NCI-H1105 treated with DMSO at 0.1 percent for 48 hours (cell line): Measurements from ENCODE around the gene DUT.

Source experiments
- DNase-seq: peaks from one replicate; lab custom pipeline; 2025; lab: John Stamatoyannopoulos, UW

The DUT gene

DNA sequence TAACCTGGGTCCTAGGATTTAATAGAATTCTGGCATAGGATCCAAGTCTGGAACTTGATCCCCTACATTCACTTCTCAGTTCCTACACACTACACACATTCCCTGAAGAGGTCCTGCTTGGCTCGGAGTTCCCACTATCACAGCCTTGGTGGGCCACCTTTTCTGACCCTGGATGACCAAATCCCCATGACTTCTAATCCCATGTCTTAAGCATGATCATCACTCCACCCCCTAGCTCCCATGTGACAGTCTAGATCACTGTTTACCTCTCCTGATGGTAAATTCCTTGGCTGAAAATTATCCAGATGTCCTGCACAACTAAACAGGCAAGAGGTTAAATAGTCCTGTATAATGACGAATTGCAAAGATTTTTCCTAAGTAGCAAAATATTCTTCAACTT is 40.3 kb downstream of the DUT start:
- no peak for DNase-seq

DNA sequence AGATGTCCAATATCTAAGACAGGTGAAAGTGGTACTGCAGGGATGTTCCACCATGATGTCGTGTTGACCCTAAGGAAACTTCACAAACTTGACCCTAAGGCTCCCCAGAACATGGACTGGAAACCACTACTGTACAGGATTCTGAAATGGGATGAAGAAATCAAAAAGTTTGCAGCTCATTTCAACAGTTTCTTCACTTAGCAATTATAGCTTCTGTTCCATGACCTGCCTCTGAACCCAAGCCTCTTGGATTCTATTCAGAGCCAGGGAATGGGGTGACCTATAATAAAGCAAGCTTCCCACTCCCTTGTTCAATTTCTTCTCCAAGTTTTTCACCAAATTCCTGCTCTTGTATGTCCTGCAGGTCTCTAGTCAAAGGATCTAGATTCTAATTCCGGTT is 40.7 kb downstream of the DUT start:
- no peak for DNase-seq

- DNase-seq = no peak
Observed at GRCh38 chr15:48373821-48374451, 42.7 kb downstream of the DUT start.

DNA sequence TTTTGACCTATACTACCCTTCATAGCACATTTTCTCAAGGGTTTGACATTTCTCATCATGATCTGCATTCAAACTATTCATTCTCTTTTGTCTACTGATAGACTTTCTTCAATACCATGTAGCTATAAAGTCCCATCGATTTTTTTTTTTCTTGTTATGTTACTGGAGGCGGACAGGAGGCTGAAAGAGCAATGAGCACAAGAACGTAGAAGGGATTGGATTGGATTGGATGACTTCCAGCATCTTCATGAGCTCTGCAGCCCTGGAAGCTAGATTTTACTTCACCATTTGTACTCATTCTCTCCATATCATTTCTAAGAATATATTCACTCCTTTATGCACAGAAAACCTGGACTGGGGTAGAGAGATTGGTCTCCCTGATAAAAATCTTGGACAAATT is 43.2 kb downstream of the DUT start:
- no peak for DNase-seq

- DNase-seq = no peak
Observed at GRCh38 chr15:48375767-48376166, 44.5 kb downstream of the DUT start.

DNA sequence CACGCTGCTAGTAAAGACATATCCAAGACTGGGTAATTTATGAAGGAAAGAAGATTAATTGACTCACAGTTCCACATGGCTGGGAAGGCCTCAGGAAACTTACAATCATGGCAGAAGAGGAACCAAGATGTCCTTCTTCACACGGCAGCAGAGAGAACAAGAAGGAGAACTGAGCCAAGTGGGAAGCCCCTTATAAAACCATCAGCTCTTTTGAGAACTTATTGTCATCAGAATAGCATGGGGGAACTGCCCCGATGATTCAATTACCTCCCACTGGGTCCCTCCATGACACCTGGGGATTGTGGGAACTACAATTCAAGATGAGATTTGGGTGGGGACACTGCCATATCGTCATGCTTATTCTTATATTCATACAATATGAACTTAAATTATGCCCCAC is 49.0 kb downstream of the DUT start:
- no peak for DNase-seq

DNA sequence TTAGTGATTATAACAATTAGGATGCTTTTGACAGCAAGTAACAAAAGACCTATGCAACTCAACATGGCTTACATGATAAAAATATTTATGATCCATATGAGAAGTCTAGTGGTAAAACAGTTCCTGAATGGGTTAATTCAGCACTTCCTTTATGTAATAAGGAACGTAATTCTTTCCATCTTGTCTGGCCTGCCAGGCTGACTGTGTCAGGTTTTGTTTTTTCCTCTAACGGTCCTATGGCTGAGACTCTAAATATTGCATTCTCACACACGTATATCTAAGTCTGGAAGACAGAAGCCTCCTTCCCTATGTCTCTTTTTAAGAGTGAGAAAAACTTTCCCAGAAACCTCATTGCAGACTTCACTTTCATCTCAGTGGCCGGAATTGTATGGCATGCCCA is 50.6 kb downstream of the DUT start:
- no peak for DNase-seq

DNA sequence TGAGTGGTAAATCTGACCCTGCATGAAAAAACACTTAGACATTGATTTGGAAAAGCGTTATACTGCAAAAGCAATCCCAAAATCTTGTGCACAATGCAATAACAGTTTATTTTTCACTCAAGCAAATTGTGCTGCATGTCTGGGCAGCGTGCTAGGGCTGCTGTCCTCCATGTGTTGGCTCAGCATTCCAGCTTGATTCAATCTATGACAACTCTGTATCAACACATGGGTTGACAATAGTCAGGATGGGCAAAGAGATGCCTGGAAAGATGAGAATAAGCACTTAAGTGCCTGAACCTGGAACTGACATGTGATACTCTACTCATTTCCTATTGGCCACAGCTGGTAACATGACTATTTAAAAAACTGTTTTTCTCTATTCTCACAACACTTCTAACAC is 51.8 kb downstream of the DUT start:
- DNase-seq = no peak

GRCh38 chr15:48384616-48385015 is 53.4 kb downstream of the DUT start:
- DNase-seq = no peak

GRCh38 chr15:48385031-48385830 is 54.0 kb downstream of the DUT start:
- DNase-seq = no peak

DNA sequence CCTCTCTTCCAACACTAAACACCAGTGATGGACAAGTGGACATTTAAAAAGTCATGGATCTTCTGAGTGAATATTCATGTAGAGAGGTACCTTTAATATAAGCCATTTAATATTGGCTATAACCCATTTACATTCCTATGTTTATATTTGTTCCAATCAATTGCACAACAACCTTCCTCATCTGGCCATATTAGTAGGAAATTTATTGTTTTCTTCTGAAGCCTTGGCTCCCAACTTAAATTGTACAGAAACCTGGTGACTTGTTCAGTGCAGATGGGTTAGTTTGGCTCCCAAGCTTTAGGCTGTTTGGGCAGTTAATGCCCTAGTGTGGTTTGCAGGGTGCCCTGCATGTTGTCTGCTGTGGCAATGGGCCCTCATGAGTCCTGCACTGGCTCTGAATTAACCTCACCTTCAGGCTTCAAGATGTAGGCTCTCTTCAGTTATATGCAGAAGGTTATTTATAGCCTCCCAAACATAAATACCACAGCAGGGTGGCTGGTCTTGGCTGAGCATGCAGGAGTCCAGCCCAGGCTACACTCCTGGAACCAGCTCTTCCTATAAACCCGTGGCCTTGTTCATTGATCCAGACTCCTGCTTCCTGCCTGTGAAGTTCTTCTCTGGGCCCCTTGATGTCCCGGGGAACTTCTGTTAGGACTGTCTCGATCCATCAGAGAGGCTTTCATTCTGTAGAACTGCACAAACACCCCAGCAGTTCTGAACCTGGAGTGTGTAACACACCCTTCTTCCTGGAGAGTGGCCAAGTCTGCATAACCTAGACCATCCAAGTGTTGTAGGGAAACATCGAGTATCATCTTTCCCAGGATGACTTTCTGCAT is 57.0 kb downstream of the DUT start:
- DNase-seq = no peak

DNA sequence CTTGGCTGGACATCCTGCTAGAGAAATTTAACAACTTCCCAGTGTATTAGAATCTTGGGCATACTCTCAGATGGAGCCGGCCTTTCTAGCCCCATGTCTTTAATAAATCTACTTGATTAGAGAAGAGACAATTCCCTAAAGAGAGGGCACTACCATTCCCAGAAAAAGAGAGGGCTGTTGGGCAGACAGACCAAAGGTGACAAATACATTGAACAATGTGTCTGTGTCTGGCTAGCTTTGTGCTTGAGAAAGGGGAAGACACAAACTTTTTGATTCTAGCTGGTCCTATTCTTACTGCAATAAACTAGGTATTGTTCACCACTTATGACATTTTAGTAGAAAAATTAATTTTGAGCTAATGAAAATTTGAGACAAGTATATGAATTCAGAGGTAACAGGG is 57.7 kb downstream of the DUT start:
- no peak for DNase-seq

DNA sequence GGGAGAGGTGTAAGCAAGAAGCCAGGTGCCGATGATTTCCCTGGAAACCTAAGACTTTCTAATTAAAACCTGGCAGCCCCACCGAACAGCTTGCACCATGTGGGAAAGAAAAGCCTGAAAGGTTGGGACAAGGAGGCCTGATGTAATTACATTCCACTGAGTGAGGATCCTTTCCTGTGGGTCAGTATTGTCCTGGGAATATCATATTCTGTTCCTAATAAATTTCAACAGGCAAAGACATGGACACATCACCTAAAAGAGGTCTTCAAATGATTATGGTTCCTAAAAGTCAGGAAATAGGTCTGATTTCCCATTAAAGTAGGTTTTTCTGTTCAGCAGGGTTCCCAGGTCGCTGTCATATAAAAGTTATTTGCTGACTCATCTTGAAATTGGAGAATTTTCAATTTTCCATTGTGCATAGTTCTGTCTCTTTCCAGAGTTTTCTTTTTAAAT is 58.5 kb downstream of the DUT start:
- DNase-seq = no peak

GRCh38 chr15:48391950-48392349 is 60.7 kb downstream of the DUT start:
- no peak for DNase-seq

DNA sequence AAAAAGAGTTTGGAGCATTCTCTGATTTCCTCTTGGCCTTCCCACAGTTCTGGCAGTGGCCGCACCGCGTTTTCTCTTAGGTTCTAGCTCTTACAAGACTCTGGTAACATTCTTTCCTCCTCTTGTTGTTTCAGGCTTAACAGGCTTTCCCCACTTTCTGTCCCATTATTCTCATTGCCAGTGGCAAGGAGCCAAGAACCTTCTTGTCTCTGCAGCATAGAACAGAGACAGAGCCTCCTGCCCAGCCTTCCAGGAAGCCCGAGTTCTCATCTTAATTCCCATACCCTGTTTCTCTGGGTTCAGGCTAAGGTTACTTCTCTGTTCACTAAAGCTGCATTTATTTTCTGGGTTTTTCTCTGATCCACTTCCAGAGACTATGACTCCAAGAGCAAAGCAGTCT is 61.1 kb downstream of the DUT start:
- DNase-seq = no peak
